Mammary epithelial cell (primary cell): Measurements from ENCODE around the gene NRSN2.
"Not testable (repeated sequence)": the region's sequence is repeated elsewhere in the genome, so short reads cannot be mapped to it uniquely, and the experiment has no call there.

Experiments used
- CTCF ChIP-seq, 2 donors: IDR thresholded peaks in 1 of 2; conservative IDR thresholded peaks in 1 of 2; 2 replicates each; pipeline ENCODE4 v1.5.1; 2011 to 2012; ENCODE audit warnings: inconsistent platforms in 2 of 2, low read length in 2 of 2, mild to moderate bottlenecking in 2 of 2, control low read depth in 1 of 2, low read depth in 1 of 2; ENCODE audit not compliant: insufficient read depth in 1 of 2; ENCODE audit errors: extremely low read depth in 1 of 2
- EZH2 ChIP-seq: IDR thresholded peaks from 2 replicates; pipeline ENCODE4 v1.6.1; 2012; ENCODE audit warnings: low read length, inconsistent platforms, borderline replicate concordance

GRCh38 chr20:372543-373082 is 25.7 kb downstream of the NRSN2 start:
- TF ChIP-seq CTCF (conservative IDR thresholded peaks at IDR 0.05 in 1 of 2, IDR thresholded peaks at IDR 0.05 in 1 of 2; ENCODE audit: extremely low read depth in 1 of 2, insufficient read depth in 1 of 2, low read depth in 1 of 2, low read length in 2 of 2); EZH2: not testable (repeated sequence)
